Stimulated activated naive CD8-positive, alpha-beta T cell treated with anti-CD3 and anti-CD28 coated beads, Interleukin-15, amount 100 ng/mL, for 72 hours (primary cell): Measurements from ENCODE around the gene AGAP6.
A peak's percentile ranks its signal among the peaks of the same experiment; 100 is the strongest.
"Not testable (repeated sequence)": the region's sequence is repeated elsewhere in the genome, so short reads cannot be mapped to it uniquely, and the experiment has no call there.

ENCODE experiments used
- ATAC-seq: fragments of 150-1000 bp; cut with Tn5 transposase; 2 replicates; pipeline ENCODE4 v1.10.0; 2021; ENCODE audit warnings: mild to moderate bottlenecking, moderate library complexity
- DNase-seq, 2 donors: peaks; one replicate each; pipeline ENCODE4 v3.0.0; 2021 to 2022
- H3K27ac Mint-ChIP-seq, 2 donors: one replicate each; pipeline ENCODE4 v1.8.0; 2022; ENCODE audit warnings: mild to moderate bottlenecking in 2 of 2, mixed read lengths in 2 of 2, moderate library complexity in 2 of 2
- H3K27me3 Mint-ChIP-seq: one replicate; pipeline ENCODE4 v1.8.0; 2022; ENCODE audit warnings: mixed read lengths
- H3K4me1 Mint-ChIP-seq: one replicate; pipeline ENCODE4 v1.8.0; 2022; ENCODE audit warnings: mild to moderate bottlenecking, mixed read lengths
- H3K4me3 Mint-ChIP-seq, 2 donors: one replicate each; pipeline ENCODE4 v1.8.0; 2022; ENCODE audit warnings: mild to moderate bottlenecking in 2 of 2, mixed read lengths in 2 of 2, moderate library complexity in 1 of 2
- H3K9me3 Mint-ChIP-seq, 2 donors: one replicate each; pipeline ENCODE4 v1.8.0; 2022; ENCODE audit warnings: mixed read lengths in 2 of 2

AGAP6 gene

GRCh38 chr10:49988376-49988775 is at the start of gene AGAP6:
AGAP6 (plus strand) TSS chr10:49988406; CDS start chr10:49988716, 310 bp downstream.
- H3K27ac Mint-ChIP-seq: peak within 1 kb of the TSS in 1 of 2 donors; percentile 91
- H3K9me3 Mint-ChIP-seq, H3K27me3 Mint-ChIP-seq, ATAC-seq, DNase-seq, H3K4me1 Mint-ChIP-seq, H3K4me3 Mint-ChIP-seq: not testable (repeated sequence)

GRCh38 chr10:49941447-49942338 is 46.5 kb upstream of the AGAP6 start, which contains the start of the genes PARG and TIMM23B:
PARG (minus strand) TSS chr10:49942027; CDS start chr10:49941725, 302 bp downstream.
TIMM23B (plus strand) TSS chr10:49942053; CDS start chr10:49942195, 142 bp downstream.
- peak within 1 kb of the TSS; percentile 99 to 100 for H3K4me3 Mint-ChIP-seq
- peak; percentile 93 for ATAC-seq
- not testable (repeated sequence) for H3K27me3 Mint-ChIP-seq

GRCh38 chr10:49942339-49942705 is 45.9 kb upstream of the AGAP6 start:
- H3K4me1 Mint-ChIP-seq: peaks cover 28% of the 10 kb centered on the region
- peak overlapping the region; percentile 99 to 100 for H3K4me3 Mint-ChIP-seq
- not testable (repeated sequence) for H3K9me3 Mint-ChIP-seq, DNase-seq, H3K27me3 Mint-ChIP-seq
- H3K27ac Mint-ChIP-seq: peak overlapping the region; percentile 95 to 98
- ATAC-seq: peak; percentile 19

More at GRCh38 chr10:49941447-49942338, 46.5 kb upstream of the AGAP6 start, which contains the start of the genes PARG and TIMM23B:
- DNase-seq: peak; percentile 71 to 80
- H3K9me3 Mint-ChIP-seq: not testable (repeated sequence)
- Mint-ChIP-seq H3K27ac (peak within 1 kb of the TSS; percentile 95 to 98), H3K4me1 (peaks cover 28% of the 10 kb centered on the region)

GRCh38 chr10:49943607-49944006 is 44.6 kb upstream of the AGAP6 start:
- not testable (repeated sequence) for H3K9me3 Mint-ChIP-seq, H3K27me3 Mint-ChIP-seq, DNase-seq, ATAC-seq
- H3K4me1 Mint-ChIP-seq: peaks cover 28% of the 10 kb centered on the region
- H3K27ac Mint-ChIP-seq: peak overlapping the region in 1 of 2 donors; percentile 45
- H3K4me3 Mint-ChIP-seq: peak overlapping the region; percentile 1 to 3

GRCh38 chr10:49948142-49948541 is 40.1 kb upstream of the AGAP6 start:
- not testable (repeated sequence) for H3K27ac Mint-ChIP-seq, ATAC-seq, H3K9me3 Mint-ChIP-seq, H3K4me1 Mint-ChIP-seq, DNase-seq, H3K27me3 Mint-ChIP-seq, H3K4me3 Mint-ChIP-seq

GRCh38 chr10:49948737-49949136 is 39.5 kb upstream of the AGAP6 start:
- ATAC-seq, H3K4me3 Mint-ChIP-seq, H3K4me1 Mint-ChIP-seq, H3K27me3 Mint-ChIP-seq, DNase-seq, H3K27ac Mint-ChIP-seq, H3K9me3 Mint-ChIP-seq: not testable (repeated sequence)

- H3K9me3 Mint-ChIP-seq, H3K27ac Mint-ChIP-seq, ATAC-seq, H3K4me3 Mint-ChIP-seq, DNase-seq, H3K4me1 Mint-ChIP-seq, H3K27me3 Mint-ChIP-seq: not testable (repeated sequence)
These were observed 36.2 kb upstream of the AGAP6 start for GRCh38 chr10:49952006-49952405.

- H3K27ac Mint-ChIP-seq, H3K9me3 Mint-ChIP-seq, H3K4me3 Mint-ChIP-seq, H3K27me3 Mint-ChIP-seq, DNase-seq, H3K4me1 Mint-ChIP-seq, ATAC-seq: not testable (repeated sequence)
These were observed 35.1 kb upstream of the AGAP6 start for GRCh38 chr10:49953122-49953521.

- not testable (repeated sequence) for H3K4me3 Mint-ChIP-seq, H3K27ac Mint-ChIP-seq, DNase-seq, ATAC-seq, H3K27me3 Mint-ChIP-seq, H3K4me1 Mint-ChIP-seq, H3K9me3 Mint-ChIP-seq
These were observed 17.8 kb upstream of the AGAP6 start for GRCh38 chr10:49970331-49970857.

GRCh38 chr10:49971466-49971865 is 16.7 kb upstream of the AGAP6 start:
- H3K27me3 Mint-ChIP-seq, ATAC-seq, H3K4me3 Mint-ChIP-seq, H3K27ac Mint-ChIP-seq, H3K9me3 Mint-ChIP-seq, DNase-seq, H3K4me1 Mint-ChIP-seq: not testable (repeated sequence)

- ATAC-seq, H3K9me3 Mint-ChIP-seq, H3K4me1 Mint-ChIP-seq, H3K27ac Mint-ChIP-seq, H3K27me3 Mint-ChIP-seq, DNase-seq, H3K4me3 Mint-ChIP-seq: not testable (repeated sequence)
These were observed 16.1 kb upstream of the AGAP6 start for GRCh38 chr10:49972094-49972493.

- H3K4me1 Mint-ChIP-seq, H3K9me3 Mint-ChIP-seq, H3K27me3 Mint-ChIP-seq, ATAC-seq, H3K4me3 Mint-ChIP-seq, DNase-seq, H3K27ac Mint-ChIP-seq: not testable (repeated sequence)
These were observed 10.4 kb upstream of the AGAP6 start for GRCh38 chr10:49977756-49978155.

- not testable (repeated sequence) for H3K27me3 Mint-ChIP-seq, ATAC-seq, H3K4me1 Mint-ChIP-seq, DNase-seq, H3K9me3 Mint-ChIP-seq, H3K4me3 Mint-ChIP-seq, H3K27ac Mint-ChIP-seq
These were observed 999 bp upstream of the AGAP6 start for GRCh38 chr10:49987207-49987606.

- H3K9me3 Mint-ChIP-seq, H3K27ac Mint-ChIP-seq, H3K4me1 Mint-ChIP-seq, H3K4me3 Mint-ChIP-seq, H3K27me3 Mint-ChIP-seq, ATAC-seq, DNase-seq: not testable (repeated sequence)
These were observed 7.1 kb downstream of the AGAP6 start for GRCh38 chr10:49995321-49995720.

GRCh38 chr10:50014024-50014423 is 25.8 kb downstream of the AGAP6 start:
- not testable (repeated sequence) for ATAC-seq, H3K27me3 Mint-ChIP-seq, H3K9me3 Mint-ChIP-seq, H3K4me3 Mint-ChIP-seq, DNase-seq, H3K27ac Mint-ChIP-seq, H3K4me1 Mint-ChIP-seq

GRCh38 chr10:50015596-50016220 is 27.5 kb downstream of the AGAP6 start:
- not testable (repeated sequence) for H3K27ac Mint-ChIP-seq, H3K27me3 Mint-ChIP-seq, H3K4me1 Mint-ChIP-seq, H3K9me3 Mint-ChIP-seq, DNase-seq, H3K4me3 Mint-ChIP-seq, ATAC-seq
